RWPE2 (cell line): ENCODE data around the gene RPL14.

Source experiments
- ATAC-seq: fragments of 200-7000 bp; cut with Tn5 transposase; 3 replicates; pipeline ENCODE4 v1.9.1; 2021; ENCODE audit warnings: low read depth
- DNase-seq: peaks from one replicate; pipeline ENCODE4 v3.0.0-alpha.2; 2020; ENCODE audit warnings: low spot score
- H3K27ac ChIP-seq: fragments of 450-650 bp; 2 replicates; pipeline ENCODE4 v1.5.1; 2017; ENCODE audit warnings: mild to moderate bottlenecking; ENCODE audit not compliant: poor library complexity, severe bottlenecking
- H3K27me3 ChIP-seq: fragments of 250-450 bp; sonication (Bioruptor Pico); 2 replicates; pipeline ENCODE4 v1.5.1; 2021; ENCODE audit warnings: mild to moderate bottlenecking, moderate library complexity; ENCODE audit not compliant: insufficient read depth, poor library complexity, severe bottlenecking
- H3K36me3 ChIP-seq: fragments of 250-450 bp; sonication (Bioruptor Pico); 2 replicates; pipeline ENCODE4 v1.5.1; 2020; ENCODE audit warnings: low read depth, mild to moderate bottlenecking, moderate library complexity
- H3K4me1 ChIP-seq: fragments of 250-450 bp; sonication (Bioruptor Pico); 2 replicates; pipeline ENCODE4 v1.5.1; 2021; ENCODE audit warnings: mild to moderate bottlenecking, moderate library complexity; ENCODE audit not compliant: insufficient read depth, poor library complexity, severe bottlenecking
- H3K4me3 ChIP-seq: fragments of 250-450 bp; sonication (Bioruptor Pico); 2 replicates; pipeline ENCODE4 v1.5.1; 2021; ENCODE audit warnings: mild to moderate bottlenecking, moderate library complexity; ENCODE audit not compliant: severe bottlenecking
- H3K9me3 ChIP-seq: fragments of 250-450 bp; sonication (Bioruptor Pico); 2 replicates; pipeline ENCODE4 v1.5.1; 2021; ENCODE audit warnings: mild to moderate bottlenecking, moderate library complexity; ENCODE audit not compliant: severe bottlenecking
- CTCF ChIP-seq: fragments of 450-650 bp; IDR thresholded peaks from one replicate; pipeline ENCODE4 v1.5.1; 2017; ENCODE audit warnings: mild to moderate bottlenecking, moderate library complexity; ENCODE audit not compliant: poor library complexity, severe bottlenecking

RPL14 gene

GRCh38 chr3:40511031-40511718, 54.0 kb downstream of the RPL14 start:
- Histone ChIP-seq H3K36me3 (peaks cover 3% of the 10 kb centered on the region; the same call in 1 of the 2 replicates), H3K27ac (no peak overlapping the region), H3K9me3 (no peaks in the 10 kb centered on the region), H3K27me3 (no peaks in the 10 kb centered on the region), H3K4me3 (no peak overlapping the region), H3K4me1 (peaks cover 3% of the 10 kb centered on the region)
- TF ChIP-seq CTCF = no peak
- ATAC-seq (no peak), DNase-seq (no peak)

- no peaks in the 10 kb centered on the region for H3K9me3 ChIP-seq
- no peak for TF ChIP-seq CTCF
- no peaks in the 10 kb centered on the region for H3K27me3 ChIP-seq
- no peak overlapping the region for H3K27ac ChIP-seq
- DNase-seq = no peak
- no peak for ATAC-seq
- H3K4me3 ChIP-seq = no peak overlapping the region
- no peaks in the 10 kb centered on the region for H3K4me1 ChIP-seq
- 0 out of 2 replicates have a peak, but pooled peaks cover 3% of the 10 kb centered on the region for H3K36me3 ChIP-seq
These were observed 59.1 kb downstream of the RPL14 start for GRCh38 chr3:40516201-40516600.

GRCh38 chr3:40518067-40518466, 60.9 kb downstream of the RPL14 start:
- Histone ChIP-seq H3K4me1 (no peaks in the 10 kb centered on the region), H3K27me3 (no peaks in the 10 kb centered on the region), H3K36me3 (no peaks in the 10 kb centered on the region), H3K4me3 (no peak overlapping the region), H3K27ac (no peak overlapping the region), H3K9me3 (no peaks in the 10 kb centered on the region)
- DNase-seq = no peak
- no peak for ATAC-seq
- no peak for TF ChIP-seq CTCF
